Measurements from ENCODE around the gene PTPRO.

Gene PTPRO

DNA sequence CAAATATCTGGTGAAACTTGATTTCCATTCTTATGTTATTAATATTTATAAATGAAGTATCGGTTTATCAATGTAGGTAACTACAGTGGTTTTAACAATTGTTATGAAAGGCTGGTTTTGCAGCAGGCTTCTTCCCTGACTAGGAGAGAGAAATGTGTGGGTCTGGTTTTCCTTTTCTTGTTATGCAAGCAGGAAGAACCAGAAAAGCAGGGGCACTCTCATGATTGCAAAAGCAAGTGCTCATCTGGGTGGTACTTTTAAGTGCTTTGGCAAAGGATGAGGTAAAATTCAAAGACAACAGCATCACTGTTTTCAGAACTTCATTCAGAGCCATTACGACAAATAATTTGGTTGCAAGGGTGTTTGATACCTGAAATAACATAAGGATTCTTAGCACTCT, 105.6 kb downstream of the PTPRO start:
- in situ Hi-C loops (cut with MboI; ENCODE audit: low pct_unique_long_range_greater_than_20kb, low sequenced_read_pairs): no loop called here
- DNase-seq: no peak

DNA sequence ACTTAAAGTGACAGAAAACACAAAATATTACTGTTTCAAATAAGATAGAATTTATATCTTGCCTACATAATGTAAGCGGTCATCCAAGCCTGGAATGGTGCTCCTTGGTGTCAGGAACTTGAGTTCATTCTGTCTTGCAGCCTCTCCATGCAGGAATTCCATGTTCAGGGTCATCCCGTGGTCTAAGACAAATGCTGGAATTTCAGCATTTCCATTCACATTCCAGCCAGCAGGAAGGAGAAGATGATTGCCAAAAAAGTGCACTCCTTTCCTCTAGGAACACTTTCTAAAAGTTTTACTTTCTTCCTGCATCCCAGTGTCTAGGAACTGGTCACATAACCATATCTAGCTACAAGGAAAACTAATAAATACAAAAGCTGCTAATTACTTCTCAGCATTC, 106.3 kb downstream of the PTPRO start:
- in situ Hi-C loops (cut with MboI; ENCODE audit: low pct_unique_long_range_greater_than_20kb, low sequenced_read_pairs): no loop called here
- DNase-seq: no peak

DNA sequence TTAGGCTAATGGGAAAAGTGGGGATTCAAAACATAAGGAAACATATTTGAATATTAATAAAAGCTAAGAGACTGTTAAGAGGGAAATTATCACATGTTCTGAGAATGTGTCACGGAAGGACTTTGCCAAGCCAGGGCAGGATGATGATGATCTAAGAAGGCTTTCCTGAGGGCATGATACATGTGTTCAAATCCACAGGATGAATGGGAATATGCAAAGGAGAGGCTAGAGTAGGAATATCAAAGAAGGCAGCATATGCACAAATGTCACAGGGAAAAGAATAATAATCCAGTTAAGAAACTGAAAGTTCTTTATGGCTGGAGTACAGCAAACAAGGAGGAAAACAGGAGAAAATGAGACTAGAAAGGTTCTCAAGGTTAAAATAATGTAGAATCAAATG, 107.0 kb downstream of the PTPRO start:
- in situ Hi-C loops (cut with MboI; ENCODE audit: low pct_unique_long_range_greater_than_20kb, low sequenced_read_pairs): no loop called here

DNA sequence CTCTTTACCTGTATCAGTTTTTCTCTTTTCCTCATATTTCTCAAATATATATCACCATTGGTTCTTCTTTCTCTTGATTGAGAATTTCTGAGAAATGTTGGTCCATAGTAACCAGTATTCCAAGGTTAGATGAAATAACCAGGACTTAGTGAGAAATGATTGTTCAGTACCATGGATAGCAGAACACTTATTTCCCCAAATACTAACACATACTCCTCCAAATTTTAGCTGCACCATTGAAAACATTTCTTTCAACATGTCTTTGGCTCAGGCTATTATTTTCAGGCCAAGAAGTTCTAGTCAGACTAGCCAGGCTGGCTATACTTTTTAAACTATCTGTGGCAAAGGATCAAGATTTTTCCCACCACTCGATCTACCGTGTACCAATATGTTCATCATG, 113.3 kb downstream of the PTPRO start:
- in situ Hi-C loops (cut with MboI; ENCODE audit: low pct_unique_long_range_greater_than_20kb, low sequenced_read_pairs): no loop called here
- no peak for DNase-seq

More for the DNA sequence above, 107.0 kb downstream of the PTPRO start:
- DNase-seq: no peak

DNA sequence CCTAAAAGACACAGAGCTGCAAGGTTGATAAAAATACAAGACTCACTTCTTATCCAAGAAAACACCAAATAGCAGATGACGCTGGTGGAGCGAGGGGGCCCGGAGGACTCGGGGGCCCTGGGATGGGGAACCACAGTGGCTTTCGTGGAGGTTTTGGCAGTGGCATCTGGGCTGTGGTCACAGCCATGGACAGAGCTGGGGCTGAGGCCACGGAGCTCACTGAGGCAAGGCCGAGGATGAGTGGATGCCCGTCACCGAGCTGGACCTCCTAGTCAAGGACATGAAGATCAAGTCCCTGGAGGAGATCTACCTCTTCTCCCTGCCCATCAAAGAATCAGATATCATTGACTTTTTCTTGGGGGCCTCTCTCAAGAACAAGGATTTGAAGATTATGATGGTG, 117.2 kb downstream of the PTPRO start:
- in situ Hi-C loops (cut with MboI; ENCODE audit: low pct_unique_long_range_greater_than_20kb, low sequenced_read_pairs): no loop called here
- no peak for DNase-seq

DNA sequence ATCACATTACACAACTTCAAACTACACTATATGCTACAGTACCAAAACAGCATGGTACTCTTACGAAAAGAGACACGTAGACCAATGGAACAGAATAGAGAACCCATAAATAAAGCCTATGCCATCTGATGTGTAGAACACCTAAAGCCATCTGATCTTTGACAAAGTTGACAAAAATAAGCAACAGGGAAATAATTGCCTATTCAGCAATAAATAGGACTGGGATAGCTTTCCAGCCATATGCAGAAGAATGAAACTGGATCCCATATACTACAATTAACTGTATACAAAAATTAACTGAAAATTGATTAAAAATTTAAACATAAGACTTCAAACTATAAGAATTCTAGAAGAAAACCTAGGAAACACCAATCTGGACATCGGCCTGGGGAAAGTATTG, 120.7 kb downstream of the PTPRO start:
- in situ Hi-C loops (cut with MboI; ENCODE audit: low pct_unique_long_range_greater_than_20kb, low sequenced_read_pairs): no loop called here
- DNase-seq: no peak

DNA sequence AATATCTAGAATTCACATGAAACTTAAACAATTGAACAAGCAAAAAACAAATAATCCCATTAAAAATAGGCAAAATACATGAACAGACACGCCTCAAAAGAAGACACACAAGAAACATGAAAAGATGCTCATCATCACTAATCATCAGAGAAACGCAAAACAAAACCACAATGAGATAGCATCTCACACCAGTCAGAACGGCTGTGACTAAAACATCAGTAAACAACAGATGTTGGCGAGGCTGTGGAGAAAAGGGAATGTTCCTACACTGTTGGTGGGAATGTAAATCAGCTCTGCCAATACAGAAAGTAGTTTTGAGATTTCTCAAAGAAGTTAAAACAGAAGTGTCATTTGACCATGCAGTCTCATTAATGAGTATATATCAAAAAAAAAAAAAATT, 121.3 kb downstream of the PTPRO start:
- in situ Hi-C loops (cut with MboI; ENCODE audit: low pct_unique_long_range_greater_than_20kb, low sequenced_read_pairs): no loop called here
- no peak for DNase-seq

DNA sequence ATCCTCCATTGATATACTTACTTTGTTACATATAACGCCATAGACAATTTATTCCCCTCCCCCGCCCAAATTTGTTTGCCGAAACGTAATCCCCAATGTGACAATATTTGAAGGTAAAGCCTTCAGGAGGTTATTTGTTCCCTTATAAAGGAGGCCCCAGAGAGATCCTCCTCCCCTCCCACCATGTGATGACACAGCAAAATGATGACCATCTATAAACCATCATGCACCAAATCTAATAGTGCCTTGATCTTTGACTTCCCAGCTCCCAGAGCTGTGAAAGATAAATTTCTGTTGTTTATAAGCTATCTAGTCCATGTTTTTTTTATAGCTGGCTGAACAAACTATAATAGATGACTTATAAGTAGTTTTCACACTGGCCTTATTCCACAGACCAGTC, 122.2 kb downstream of the PTPRO start:
- no peak for DNase-seq
- in situ Hi-C loops (cut with MboI; ENCODE audit: low pct_unique_long_range_greater_than_20kb, low sequenced_read_pairs): no loop called here

DNA sequence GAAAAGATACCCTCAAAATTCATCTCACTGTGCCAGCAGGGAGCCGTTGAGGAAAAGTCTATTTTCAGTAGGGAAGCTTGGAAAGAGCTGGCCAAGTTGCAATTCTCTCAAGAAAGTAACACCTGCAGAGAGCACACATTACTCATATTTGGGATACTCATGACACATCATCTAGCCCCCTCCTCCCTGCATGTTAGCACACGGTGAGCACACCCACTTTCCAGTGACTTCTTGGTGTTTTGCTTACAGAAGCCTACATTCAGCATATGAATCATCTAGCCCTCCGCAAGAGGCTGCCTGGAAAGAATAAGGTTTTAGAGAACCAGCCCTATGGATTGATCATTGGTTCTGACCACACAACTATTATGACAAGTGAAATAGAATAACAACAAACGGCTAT, 124.5 kb downstream of the PTPRO start:
- DNase-seq: no peak

DNA sequence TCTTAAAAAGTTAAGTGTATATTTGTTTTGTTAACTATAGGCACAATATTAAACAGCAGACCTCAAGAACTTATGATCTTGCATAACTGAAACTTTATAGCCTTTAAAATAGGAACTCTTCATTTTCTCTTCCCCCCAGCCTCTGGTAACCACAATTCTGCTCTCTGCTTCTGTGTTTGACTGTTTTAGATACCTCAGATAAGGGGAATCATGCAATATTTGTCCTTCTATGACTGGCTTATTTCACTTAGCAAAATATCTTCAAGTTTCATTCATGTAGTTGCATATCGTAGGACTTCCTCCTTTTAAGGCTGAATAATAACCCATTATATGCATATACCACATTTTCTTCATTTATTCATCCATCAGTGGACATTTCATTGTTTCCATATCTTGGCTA, 131.3 kb downstream of the PTPRO start:
- no peak for DNase-seq

More for the DNA sequence above, 124.5 kb downstream of the PTPRO start:
- in situ Hi-C loops (cut with MboI; ENCODE audit: low pct_unique_long_range_greater_than_20kb, low sequenced_read_pairs): no loop called here

DNA sequence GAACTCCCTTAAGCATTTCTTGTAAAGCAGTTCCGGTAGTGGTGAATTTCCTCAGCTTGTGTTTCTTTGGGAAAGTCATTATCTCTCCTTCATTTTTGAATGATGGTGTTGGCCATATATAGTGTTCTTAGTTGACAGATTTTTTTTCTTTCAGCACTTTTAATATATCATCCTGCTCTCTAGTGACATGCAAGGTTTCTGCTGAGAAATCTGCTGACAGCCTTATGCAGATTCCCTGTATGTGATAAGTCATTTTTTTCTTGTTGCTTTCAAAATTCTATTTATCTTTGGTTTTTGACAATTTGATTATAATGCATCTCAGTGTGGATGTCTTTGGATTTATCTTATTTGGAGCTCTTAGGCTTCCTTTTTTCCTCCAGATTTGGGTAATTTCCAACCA, 135.7 kb downstream of the PTPRO start:
- no peak for DNase-seq
- in situ Hi-C loops (cut with MboI; ENCODE audit: low pct_unique_long_range_greater_than_20kb, low sequenced_read_pairs): no loop called here

More for the DNA sequence above, 131.3 kb downstream of the PTPRO start:
- in situ Hi-C loops (cut with MboI; ENCODE audit: low pct_unique_long_range_greater_than_20kb, low sequenced_read_pairs): no loop called here

DNA sequence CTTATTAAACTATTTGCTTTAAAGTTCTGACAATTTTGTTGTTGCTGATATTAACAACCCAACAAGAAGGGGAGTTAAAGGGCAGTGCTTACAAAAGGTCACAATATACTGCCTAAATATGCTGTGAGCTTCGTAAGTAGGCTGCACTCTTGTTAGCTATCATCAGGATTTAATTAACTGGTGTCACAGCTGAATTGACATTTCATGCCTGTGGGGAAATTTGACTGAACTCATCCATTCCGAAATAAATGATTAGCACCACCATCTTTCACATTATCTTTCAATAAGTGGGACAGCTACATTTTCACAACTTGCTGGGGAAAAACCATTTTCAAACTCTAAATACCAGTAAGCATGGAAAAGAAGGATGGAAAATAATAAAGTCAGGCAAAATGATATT, 146.6 kb downstream of the PTPRO start:
- in situ Hi-C loops (cut with MboI; ENCODE audit: low pct_unique_long_range_greater_than_20kb, low sequenced_read_pairs): no loop called here
- DNase-seq: no peak

DNA sequence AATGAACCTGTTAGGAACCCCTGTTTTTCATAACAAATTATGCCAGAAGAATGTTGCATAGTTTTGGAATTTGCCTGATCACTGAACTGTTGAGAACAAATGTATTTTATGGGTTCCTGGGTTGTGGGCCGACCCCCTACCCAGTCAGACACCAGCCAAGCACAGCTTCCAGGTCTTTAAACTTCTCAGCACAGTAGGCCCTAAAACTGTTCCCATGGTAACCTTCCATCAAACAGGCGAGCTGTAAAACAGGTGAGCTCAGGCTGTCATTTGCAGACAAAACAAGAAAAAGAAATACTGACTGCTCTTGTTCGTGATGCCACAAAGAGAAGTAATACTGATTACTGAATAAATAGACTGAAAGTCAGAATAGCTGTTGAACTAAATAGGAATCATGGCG, 147.0 kb downstream of the PTPRO start:
- in situ Hi-C loops (cut with MboI; ENCODE audit: low pct_unique_long_range_greater_than_20kb, low sequenced_read_pairs): no loop called here
- DNase-seq: no peak

DNA sequence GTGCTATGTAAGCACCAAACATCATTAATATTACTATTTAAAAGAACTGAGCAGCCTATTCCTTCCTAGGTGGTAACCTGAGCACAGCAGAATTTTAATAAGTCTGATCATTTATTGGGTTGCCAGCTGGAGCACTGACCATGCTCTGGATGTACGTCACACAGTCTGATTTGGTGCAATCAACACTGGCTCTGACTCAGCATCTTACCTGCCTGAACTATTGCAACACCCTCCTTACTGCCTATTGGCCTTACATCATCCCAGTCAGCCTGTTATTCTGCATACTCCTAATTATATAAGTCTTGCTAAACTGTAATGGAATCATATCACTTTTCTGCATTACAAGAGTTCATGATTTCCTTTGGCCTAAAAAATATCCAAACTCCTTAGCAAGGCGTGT, 149.7 kb downstream of the PTPRO start:
- DNase-seq: no peak
- in situ Hi-C loops (cut with MboI; ENCODE audit: low pct_unique_long_range_greater_than_20kb, low sequenced_read_pairs): no loop called here

DNA sequence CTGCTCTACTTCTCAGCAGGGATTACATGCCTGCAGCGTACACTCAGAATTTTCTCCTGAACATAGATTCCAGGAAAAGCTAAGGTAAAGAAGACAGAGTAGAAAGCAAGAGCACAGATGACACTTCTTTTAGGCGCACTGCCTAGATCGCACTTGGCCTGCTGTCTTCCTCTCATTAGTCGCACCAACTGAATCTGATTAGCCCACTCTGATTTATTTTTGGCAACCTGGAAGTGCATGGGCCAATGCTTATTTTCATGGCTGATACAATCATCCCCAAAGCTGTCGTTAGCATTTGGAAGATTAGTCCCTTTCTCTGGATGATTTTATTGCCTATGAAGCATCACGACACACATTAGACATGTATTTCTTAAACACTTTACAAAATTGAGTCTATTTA, 152.5 kb downstream of the PTPRO start:
- DNase-seq: no peak
- in situ Hi-C loops (cut with MboI; ENCODE audit: low pct_unique_long_range_greater_than_20kb, low sequenced_read_pairs): no loop called here

DNA sequence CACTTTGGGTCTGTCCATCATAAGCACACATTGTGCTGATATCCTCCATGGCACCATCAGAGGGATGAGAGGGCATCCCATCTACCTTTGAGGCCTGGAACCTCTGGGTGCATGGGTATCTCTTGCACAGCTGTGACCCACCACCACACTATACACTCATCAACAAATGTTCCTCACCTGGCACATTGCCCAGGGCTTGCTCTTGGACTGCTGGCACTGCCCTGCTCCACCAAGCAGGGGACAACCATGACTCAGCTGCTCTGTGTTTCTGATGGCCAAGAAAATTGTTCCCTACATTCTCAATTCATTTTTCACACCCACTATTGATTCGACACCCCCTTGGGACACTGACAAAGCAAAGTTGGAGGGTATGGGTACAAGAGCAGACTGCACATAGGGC, 155.5 kb downstream of the PTPRO start:
- no peak for DNase-seq
- in situ Hi-C loops (cut with MboI; ENCODE audit: low pct_unique_long_range_greater_than_20kb, low sequenced_read_pairs): no loop called here

DNA sequence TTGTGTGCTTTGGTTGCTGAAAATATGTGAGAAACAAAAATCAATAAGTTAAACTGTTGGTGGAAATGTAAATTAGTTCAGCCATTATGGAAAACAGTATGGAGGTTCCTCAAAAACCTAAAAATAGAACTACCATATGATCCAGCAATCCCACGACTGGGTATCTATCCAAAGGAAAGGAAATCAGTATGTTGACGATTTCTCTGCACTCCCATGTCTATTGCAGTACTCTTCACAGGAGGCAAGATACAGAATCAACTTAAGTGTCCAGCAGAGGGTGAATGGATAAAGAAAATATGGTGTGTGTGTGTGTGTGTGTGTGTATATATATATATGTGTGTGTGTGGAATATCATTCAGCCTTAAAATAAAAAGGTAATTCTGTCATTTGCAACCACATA, 159.5 kb downstream of the PTPRO start:
- in situ Hi-C loops (cut with MboI; ENCODE audit: low pct_unique_long_range_greater_than_20kb, low sequenced_read_pairs): no loop called here
- no peak for DNase-seq

DNA sequence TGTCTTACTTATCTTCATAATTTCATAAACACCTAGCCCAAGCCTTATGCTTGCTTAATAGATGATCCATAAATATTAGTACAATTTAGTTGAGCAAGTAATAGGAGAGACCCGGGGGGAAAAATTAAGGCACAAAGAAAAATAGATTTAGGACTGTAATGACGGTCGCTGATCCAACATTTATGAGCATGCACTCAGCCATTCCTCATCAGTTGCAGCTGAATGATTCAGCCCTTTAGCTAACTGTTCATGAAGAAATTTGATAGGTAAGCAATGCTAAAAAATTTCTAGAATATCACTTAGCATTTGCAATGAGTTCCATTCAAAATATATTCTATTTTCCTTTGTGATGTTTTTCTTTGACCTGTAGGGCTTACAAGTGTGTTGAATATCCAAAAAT, 163.2 kb downstream of the PTPRO start:
- in situ Hi-C loops (cut with MboI; ENCODE audit: low pct_unique_long_range_greater_than_20kb, low sequenced_read_pairs): no loop called here
- DNase-seq: no peak

DNA sequence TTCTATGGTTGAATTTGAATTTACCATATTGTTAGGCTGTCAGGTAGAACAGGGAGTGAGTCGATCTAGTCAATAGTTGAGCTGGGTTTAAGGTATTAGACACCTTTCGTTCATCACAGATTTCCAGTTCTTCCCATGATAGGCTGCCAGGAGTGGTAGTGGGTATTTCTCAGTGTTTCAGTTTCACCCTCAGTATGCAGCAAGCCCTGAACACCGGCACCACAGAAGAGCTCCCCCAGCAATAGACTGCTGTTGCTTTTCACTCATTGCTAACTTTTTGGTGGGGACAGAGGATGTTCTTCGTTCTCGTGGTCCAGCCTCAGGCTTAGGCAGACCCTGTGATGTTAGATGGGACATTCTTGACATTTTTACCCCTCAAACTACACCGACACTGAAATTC, 164.6 kb downstream of the PTPRO start:
- no peak for DNase-seq
- in situ Hi-C loops (cut with MboI; ENCODE audit: low pct_unique_long_range_greater_than_20kb, low sequenced_read_pairs): no loop called here

DNA sequence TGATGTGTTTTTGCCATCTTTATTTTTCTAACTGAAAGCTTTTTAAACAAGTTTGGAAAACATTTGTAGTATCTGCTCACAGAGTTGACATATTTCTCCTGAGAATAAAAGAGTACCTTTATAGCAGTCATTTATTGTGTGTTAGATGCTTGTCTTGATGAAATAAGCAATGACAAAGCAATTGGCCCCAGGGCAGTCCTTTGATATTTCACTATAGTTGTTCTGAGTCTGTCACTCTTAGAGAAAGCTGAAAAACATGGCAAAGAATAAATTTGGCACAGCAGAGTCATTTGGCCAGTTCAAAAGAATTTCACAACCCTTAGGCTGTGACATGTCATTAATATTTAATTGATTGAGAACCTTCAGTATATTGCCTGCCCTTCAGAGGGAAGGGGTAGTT, 166.2 kb downstream of the PTPRO start:
- no peak for DNase-seq
- in situ Hi-C loops (cut with MboI; ENCODE audit: low pct_unique_long_range_greater_than_20kb, low sequenced_read_pairs): no loop called here

DNA sequence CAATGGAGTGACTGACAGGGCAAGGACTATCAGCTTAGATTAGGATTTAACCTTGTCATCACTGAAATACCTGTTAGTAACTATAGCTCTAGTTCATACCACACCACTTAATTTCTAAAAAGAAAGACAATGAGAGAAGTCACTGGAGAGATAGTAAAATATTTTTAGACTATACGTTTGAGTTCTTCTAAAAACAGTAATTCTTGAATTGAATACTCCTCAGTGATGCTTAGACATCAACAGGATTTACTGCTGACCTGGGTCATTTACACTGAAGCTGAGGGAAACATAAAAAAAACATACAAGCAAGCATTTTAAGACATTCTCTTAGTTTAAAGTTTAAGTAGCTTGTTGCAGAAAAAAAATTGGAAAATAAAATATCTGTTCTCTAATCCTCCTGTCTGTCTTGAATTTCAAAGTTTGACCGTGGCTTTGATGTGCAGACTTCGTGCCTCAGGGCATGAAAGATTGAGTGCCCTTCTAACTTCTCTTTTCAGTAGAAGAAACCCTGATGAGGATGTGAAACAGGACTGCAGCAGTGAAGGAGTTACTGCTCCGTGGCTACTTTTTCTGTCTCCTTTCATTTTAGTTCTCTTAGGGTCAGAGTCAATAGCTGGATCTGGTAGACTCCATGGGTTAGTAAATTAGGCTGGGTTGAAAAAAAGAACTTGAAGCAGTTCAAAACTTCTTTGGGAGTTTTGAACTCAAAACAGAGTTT, 172.2 kb downstream of the PTPRO start:
- in situ Hi-C loops (cut with MboI; ENCODE audit: low pct_unique_long_range_greater_than_20kb, low sequenced_read_pairs): no loop called here
- no peak for DNase-seq

DNA sequence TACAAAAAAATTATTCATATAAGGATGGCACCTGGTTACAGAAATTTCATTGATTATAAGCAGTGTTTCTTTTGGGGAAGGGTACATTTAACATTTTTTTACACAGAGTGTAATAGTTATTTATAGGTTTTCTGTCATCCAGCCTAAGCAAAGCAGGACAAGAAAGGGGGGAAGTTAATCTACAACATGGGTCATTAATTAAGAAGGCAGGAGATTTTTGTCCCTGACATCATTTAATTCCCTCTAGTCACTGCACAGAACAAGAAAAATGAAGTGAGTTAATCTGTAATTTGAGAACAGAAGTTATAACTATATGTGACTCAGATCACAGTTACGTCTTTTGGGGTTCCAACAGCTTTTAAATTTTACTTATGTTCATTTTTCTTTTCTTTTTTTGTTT, 173.4 kb downstream of the PTPRO start:
- in situ Hi-C loops (cut with MboI; ENCODE audit: low pct_unique_long_range_greater_than_20kb, low sequenced_read_pairs): no loop called here
- no peak for DNase-seq
